Measurements from ENCODE around the gene MUC12. TPM values are rescaled to one million over a fixed set of nuclear protein-coding genes. Genes with fewer than 3 reads are reported as not detected.

The MUC12 gene
- total and polyA plus RNA-seq, 4 donors = 0.16 TPM; not detected in 3

- WGBS = 68% methylated on average over 2 of the region's 2 CpGs
- H3K9ac ChIP-seq (ENCODE audit: low read depth in 1 of 2, low read length in 2 of 2) = no peak overlapping the region
- no peak overlapping the region for H3K27ac ChIP-seq (ENCODE audit: low read depth in 1 of 2, low read length in 2 of 2)
- peaks cover 0 to 3% (median 0%) of the 10 kb centered on the region in 4 donors for H3K27me3 ChIP-seq (ENCODE audit: control insufficient read depth in 4 of 4, insufficient read depth in 4 of 4, low read length in 3 of 4)
- TF ChIP-seq ATF3 (IDR thresholded peaks at IDR 0.05) (no peak), NR2F2 (IDR thresholded peaks at IDR 0.05) (no peak), SP1 (IDR thresholded peaks at IDR 0.05) (no peak), GABPA (IDR thresholded peaks at IDR 0.05 in 1 of 2, conservative IDR thresholded peaks at IDR 0.05 in 1 of 2) (no peak), FOXA2 (IDR thresholded peaks at IDR 0.05) (no peak), TAF1 (conservative IDR thresholded peaks at IDR 0.05) (no peak), ZBTB33 (IDR thresholded peaks at IDR 0.05) (no peak), JUND (IDR thresholded peaks at IDR 0.05) (no peak), YY1 (IDR thresholded peaks at IDR 0.05) (no peak), FOXA1 (IDR thresholded peaks at IDR 0.05) (no peak), RXRA (IDR thresholded peaks at IDR 0.05) (no peak), MAX (IDR thresholded peaks at IDR 0.05) (no peak), HNF4A (conservative IDR thresholded peaks at IDR 0.05) (no peak), CTCF (IDR thresholded peaks at IDR 0.05; ENCODE audit: low read depth, low read length, missing input control) (no peak), EGR1 (IDR thresholded peaks at IDR 0.05; ENCODE audit: low read depth in 2 of 2) (no peak), RAD21 (IDR thresholded peaks at IDR 0.05) (no peak)
- TF ChIP-seq, protein P1, sequence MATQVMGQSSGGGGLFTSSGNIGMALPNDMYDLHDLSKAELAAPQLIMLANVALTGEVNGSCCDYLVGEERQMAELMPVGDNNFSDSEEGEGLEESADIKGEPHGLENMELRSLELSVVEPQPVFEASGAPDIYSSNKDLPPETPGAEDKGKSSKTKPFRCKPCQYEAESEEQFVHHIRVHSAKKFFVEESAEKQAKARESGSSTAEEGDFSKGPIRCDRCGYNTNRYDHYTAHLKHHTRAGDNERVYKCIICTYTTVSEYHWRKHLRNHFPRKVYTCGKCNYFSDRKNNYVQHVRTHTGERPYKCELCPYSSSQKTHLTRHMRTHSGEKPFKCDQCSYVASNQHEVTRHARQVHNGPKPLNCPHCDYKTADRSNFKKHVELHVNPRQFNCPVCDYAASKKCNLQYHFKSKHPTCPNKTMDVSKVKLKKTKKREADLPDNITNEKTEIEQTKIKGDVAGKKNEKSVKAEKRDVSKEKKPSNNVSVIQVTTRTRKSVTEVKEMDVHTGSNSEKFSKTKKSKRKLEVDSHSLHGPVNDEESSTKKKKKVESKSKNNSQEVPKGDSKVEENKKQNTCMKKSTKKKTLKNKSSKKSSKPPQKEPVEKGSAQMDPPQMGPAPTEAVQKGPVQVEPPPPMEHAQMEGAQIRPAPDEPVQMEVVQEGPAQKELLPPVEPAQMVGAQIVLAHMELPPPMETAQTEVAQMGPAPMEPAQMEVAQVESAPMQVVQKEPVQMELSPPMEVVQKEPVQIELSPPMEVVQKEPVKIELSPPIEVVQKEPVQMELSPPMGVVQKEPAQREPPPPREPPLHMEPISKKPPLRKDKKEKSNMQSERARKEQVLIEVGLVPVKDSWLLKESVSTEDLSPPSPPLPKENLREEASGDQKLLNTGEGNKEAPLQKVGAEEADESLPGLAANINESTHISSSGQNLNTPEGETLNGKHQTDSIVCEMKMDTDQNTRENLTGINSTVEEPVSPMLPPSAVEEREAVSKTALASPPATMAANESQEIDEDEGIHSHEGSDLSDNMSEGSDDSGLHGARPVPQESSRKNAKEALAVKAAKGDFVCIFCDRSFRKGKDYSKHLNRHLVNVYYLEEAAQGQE (IDR thresholded peaks at IDR 0.05) = no peak
- DNase-seq (ENCODE audit: low spot score) = no peak
- H3K4me1 ChIP-seq (ENCODE audit: control insufficient read depth in 4 of 4, insufficient read depth in 4 of 4, low read length in 3 of 4) = no peaks in the 10 kb centered on the region
- no peaks in the 10 kb centered on the region for H3K9me3 ChIP-seq (ENCODE audit: control insufficient read depth in 4 of 4, low read length in 3 of 4)
- H3K36me3 ChIP-seq (ENCODE audit: control insufficient read depth in 4 of 4, insufficient read depth in 3 of 4, low read depth in 1 of 4, low read length in 3 of 4) = peaks cover 0 to 16% (median 3%) of the 10 kb centered on the region in 4 donors
- no peak overlapping the region for H3K4me3 ChIP-seq (ENCODE audit: low read depth in 1 of 3, low read length in 3 of 3)
Observed at GRCh38 chr7:100959894-100960293, 9.5 kb upstream of the MUC12 start.

Measured in liver (tissue), 9 donors.